Neural cell (in vitro differentiated cells): ENCODE data around the gene SH3RF3. TPM values are rescaled to one million over a fixed set of nuclear protein-coding genes. Genes with fewer than 3 reads are reported as not detected.

ENCODE experiments used
- H2AFZ ChIP-seq: fragments of 200-600, 300-800 bp; sonication (generic), shearing (Covaris generic); 2 replicates; pipeline ENCODE4 v1.6.0; 2014; ENCODE audit warnings: low read depth, mild to moderate bottlenecking, antibody characterized with exemption, low read length, moderate library complexity
- H3F3A ChIP-seq: fragments of 200-600 bp; shearing (Covaris generic); 2 replicates; pipeline ENCODE4 v1.6.1; 2016; ENCODE audit warnings: mild to moderate bottlenecking, moderate library complexity, mixed read lengths, antibody characterized with exemption, low read length; ENCODE audit not compliant: insufficient read depth, poor library complexity, severe bottlenecking
- H3K27ac ChIP-seq: fragments of 200-600, 300-800 bp; sonication (generic), shearing (Covaris generic); 2 replicates; pipeline ENCODE4 v1.5.1; 2014; ENCODE audit warnings: mild to moderate bottlenecking, low read length, moderate library complexity
- H3K27me3 ChIP-seq: fragments of 300-800, 200-600 bp; sonication (generic), shearing (Covaris generic); 2 replicates; pipeline ENCODE4 v1.6.0; 2014; ENCODE audit warnings: mild to moderate bottlenecking, low read depth, low read length, moderate library complexity; ENCODE audit not compliant: insufficient read depth
- H3K36me3 ChIP-seq: fragments of 300-800, 200-600 bp; sonication (generic), shearing (Covaris generic); 2 replicates; pipeline ENCODE4 v1.5.1; 2014; ENCODE audit warnings: mild to moderate bottlenecking, antibody characterized with exemption, low read length, moderate library complexity; ENCODE audit not compliant: insufficient read depth
- H3K4me2 ChIP-seq: fragments of 300-800, 200-600 bp; sonication (generic), shearing (Covaris generic); 2 replicates; pipeline ENCODE4 v1.6.0; 2014; ENCODE audit warnings: mild to moderate bottlenecking, low read length
- H3K4me3 ChIP-seq: fragments of 300-800, 200-600 bp; sonication (generic), shearing (Covaris generic); 2 replicates; pipeline ENCODE4 v1.5.1; 2014; ENCODE audit warnings: mild to moderate bottlenecking, low read length, moderate library complexity
- H3K79me2 ChIP-seq: fragments of 200-600 bp; shearing (Covaris generic); replicated peaks from 2 replicates; pipeline ENCODE4 v1.6.0; 2014; ENCODE audit warnings: mild to moderate bottlenecking, low read length, moderate library complexity; ENCODE audit not compliant: insufficient read depth
- H3K9ac ChIP-seq: fragments of 300-800, 200-600 bp; sonication (generic), shearing (Covaris generic); 2 replicates; pipeline ENCODE4 v1.6.1; 2016; ENCODE audit warnings: mild to moderate bottlenecking, low read length, mixed read lengths
- H3K9me2 ChIP-seq: fragments of 200-600 bp; shearing (Covaris generic); 2 replicates; pipeline ENCODE4 v1.6.1; 2016; ENCODE audit warnings: mild to moderate bottlenecking, low read length, mixed read lengths; ENCODE audit not compliant: insufficient read depth
- H3K9me3 ChIP-seq: fragments of 200-600, 300-800 bp; sonication (generic), shearing (Covaris generic); 2 replicates; pipeline ENCODE4 v1.6.1; 2016; ENCODE audit warnings: mild to moderate bottlenecking, mixed run types, low read length, moderate library complexity, mixed read lengths
- H4K20me1 ChIP-seq: fragments of 200-600 bp; shearing (Covaris generic); 2 replicates; pipeline ENCODE4 v1.6.1; 2016; ENCODE audit warnings: mild to moderate bottlenecking, mixed run types; ENCODE audit not compliant: insufficient read depth
- CTCF ChIP-seq: fragments of 450-650 bp; IDR thresholded peaks from 2 replicates; pipeline ENCODE4 v1.5.1; 2014; ENCODE audit warnings: antibody characterized with exemption, mild to moderate bottlenecking, moderate library complexity; ENCODE audit not compliant: poor library complexity, severe bottlenecking
- EP300 ChIP-seq: fragments of 450-650 bp; conservative IDR thresholded peaks from 2 replicates; pipeline ENCODE4 v1.6.1; 2014; ENCODE audit warnings: antibody characterized with exemption, mild to moderate bottlenecking, moderate library complexity; ENCODE audit not compliant: poor library complexity, severe bottlenecking
- EZH2 ChIP-seq: fragments of 200-600, 300-800 bp; shearing (Covaris generic), sonication (generic); IDR thresholded peaks from 2 replicates; pipeline ENCODE4 v1.6.1; 2014; ENCODE audit warnings: antibody characterized with exemption, low read length, borderline replicate concordance, mild to moderate bottlenecking; ENCODE audit not compliant: insufficient read depth, poor library complexity, severe bottlenecking
- MXI1 ChIP-seq: fragments of 450-650 bp; conservative IDR thresholded peaks from 2 replicates; pipeline ENCODE4 v1.6.1; 2014; ENCODE audit warnings: antibody characterized with exemption, mild to moderate bottlenecking; ENCODE audit not compliant: poor library complexity, severe bottlenecking
- POLR2AphosphoS5 ChIP-seq: IDR thresholded peaks from 2 replicates; pipeline ENCODE4 v1.6.1; 2012
- RAD21 ChIP-seq: fragments of 450-650 bp; conservative IDR thresholded peaks from 2 replicates; pipeline ENCODE4 v1.6.1; 2014; ENCODE audit warnings: antibody characterized with exemption, mild to moderate bottlenecking, moderate library complexity
- REST ChIP-seq: IDR thresholded peaks from 2 replicates; pipeline ENCODE4 v1.6.1; 2012; ENCODE audit warnings: borderline replicate concordance
- SMC3 ChIP-seq: fragments of 450-650 bp; conservative IDR thresholded peaks from 2 replicates; pipeline ENCODE4 v1.6.1; 2014; ENCODE audit warnings: antibody characterized with exemption, mild to moderate bottlenecking, moderate library complexity; ENCODE audit not compliant: poor library complexity
- TAF1 ChIP-seq: IDR thresholded peaks from 2 replicates; pipeline ENCODE4 v1.6.1; 2012; ENCODE audit warnings: low read depth
- polyA plus RNA-seq: library from polyadenylated mRNA; depleted of rRNA; stranded (reverse); fragments of >200 nt; gene quantifications from 2 replicates; pipeline ENCODE4 v1.2.3, GENCODE V29; 2014

The SH3RF3 gene
- polyA plus RNA-seq, 1 donor from 2014 or later, result 0.53 TPM

GRCh38 chr2:109098921-109099273 is 30.1 kb upstream of the SH3RF3 start:
- H3K9me3 ChIP-seq, result no peaks in the 10 kb centered on the region
- no peaks in the 10 kb centered on the region for H3K9me2 ChIP-seq
- no peak overlapping the region for H3K4me3 ChIP-seq
- H3K4me2 ChIP-seq, result no peak overlapping the region
- H3K79me2 ChIP-seq, result no peaks in the 10 kb centered on the region
- TF ChIP-seq SMC3 (no peak), TAF1 (no peak), REST (no peak), EZH2 (no peak), CTCF (no peak), RAD21 (no peak), POLR2AphosphoS5 (no peak), EP300 (no peak), MXI1 (no peak)
- no peak overlapping the region for H3K9ac ChIP-seq
- H3F3A ChIP-seq, result no peaks in the 10 kb centered on the region
- no peak overlapping the region for H2AFZ ChIP-seq
- no peak overlapping the region for H3K27ac ChIP-seq
- H3K27me3 ChIP-seq, result no peaks in the 10 kb centered on the region
- H3K36me3 ChIP-seq, result no peaks in the 10 kb centered on the region
- no peaks in the 10 kb centered on the region for H4K20me1 ChIP-seq

GRCh38 chr2:109102588-109103233 is 26.3 kb upstream of the SH3RF3 start:
- Histone ChIP-seq H3K36me3 (no peaks in the 10 kb centered on the region), H3K4me3 (no peak overlapping the region), H3K9me2 (no peaks in the 10 kb centered on the region), H3K9me3 (no peaks in the 10 kb centered on the region), H3K27ac (no peak overlapping the region), H3K4me2 (no peak overlapping the region), H3K9ac (no peak overlapping the region), H3F3A (no peaks in the 10 kb centered on the region), H3K27me3 (no peaks in the 10 kb centered on the region), H3K79me2 (no peaks in the 10 kb centered on the region), H4K20me1 (no peaks in the 10 kb centered on the region), H2AFZ (no peak overlapping the region)
- TF ChIP-seq TAF1, result no peak
- TF ChIP-seq EP300, result no peak
- no peak for TF ChIP-seq MXI1
- TF ChIP-seq POLR2AphosphoS5, result no peak
